HCT116 (cell line): ENCODE data around the gene RWDD1.

ENCODE experiments used
- CEBPB ChIP-seq: IDR thresholded peaks from 2 replicates; pipeline ENCODE4 v1.6.1; 2012; ENCODE audit warnings: low read depth
- CTCF ChIP-seq, 3 experiments: fragments of 200-600 bp in 1 of 3; sonication (generic) in 1 of 3; IDR thresholded peaks in 2 of 3; conservative IDR thresholded peaks in 1 of 3; 2 replicates each; pipeline ENCODE4 v1.5.1; 2012 to 2017; ENCODE audit warnings: low read depth in 2 of 3, low read length in 2 of 3, antibody characterized with exemption in 1 of 3, borderline replicate concordance in 1 of 3, control low read depth in 1 of 3, mild to moderate bottlenecking in 1 of 3, mixed read lengths in 1 of 3, mixed run types in 1 of 3, moderate library complexity in 1 of 3; ENCODE audit not compliant: insufficient read depth in 1 of 3
- EZH2 ChIP-seq: fragments of 200-600 bp; sonication (generic); IDR thresholded peaks from 2 replicates; pipeline ENCODE4 v1.6.1; 2017; ENCODE audit warnings: antibody characterized with exemption, mixed run types
- EZH2phosphoT487 ChIP-seq: fragments of 200-600 bp; IDR thresholded peaks from 2 replicates; pipeline ENCODE4 v1.6.1; 2018; ENCODE audit warnings: antibody characterized with exemption, borderline replicate concordance
- POLR2A ChIP-seq: IDR thresholded peaks from 2 replicates; pipeline ENCODE4 v1.7.0; 2011; ENCODE audit warnings: borderline replicate concordance; ENCODE audit not compliant: insufficient read depth, insufficient read length; ENCODE audit errors: extremely low read depth
- POLR2AphosphoS5 ChIP-seq: IDR thresholded peaks from 2 replicates; pipeline ENCODE4 v1.6.1; 2011; ENCODE audit warnings: mild to moderate bottlenecking, low read depth, low read length, moderate library complexity
- RAD21 ChIP-seq: IDR thresholded peaks from 2 replicates; pipeline ENCODE4 v1.6.1; 2012; ENCODE audit warnings: low read depth, mild to moderate bottlenecking
- REST ChIP-seq: IDR thresholded peaks from 2 replicates; pipeline ENCODE4 v1.6.1; 2012; ENCODE audit warnings: low read depth
- TF ChIP-seq, protein P1 (sequence below): IDR thresholded peaks from 2 replicates; pipeline ENCODE4 v1.6.1; 2012

DNA sequence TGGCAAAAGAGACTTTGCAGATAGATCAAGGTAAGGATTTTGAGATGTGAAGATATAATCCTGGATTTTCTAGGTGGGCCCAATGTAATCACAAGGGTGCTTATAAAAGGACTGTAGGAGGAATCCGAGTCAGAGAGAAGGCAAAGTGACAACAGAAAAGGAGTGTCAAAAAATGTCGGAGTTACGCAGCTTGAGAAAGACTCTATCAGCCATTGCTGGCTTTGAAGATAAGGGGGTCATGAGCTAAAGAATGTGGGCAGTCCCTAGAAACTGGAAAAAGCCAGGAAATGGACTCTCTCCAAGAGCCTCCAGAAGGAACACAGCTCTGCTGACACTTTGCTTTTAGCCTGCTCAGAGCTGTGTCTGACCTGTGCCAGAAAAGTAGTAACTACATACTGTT, 8.7 kb upstream of the RWDD1 start:
- no peak for TF ChIP-seq CTCF (IDR thresholded peaks at IDR 0.05 in 2 of 3, conservative IDR thresholded peaks at IDR 0.05 in 1 of 3; ENCODE audit: borderline replicate concordance in 1 of 3, insufficient read depth in 1 of 3, low read depth in 2 of 3, low read length in 2 of 3)
- TF ChIP-seq, protein P1, sequence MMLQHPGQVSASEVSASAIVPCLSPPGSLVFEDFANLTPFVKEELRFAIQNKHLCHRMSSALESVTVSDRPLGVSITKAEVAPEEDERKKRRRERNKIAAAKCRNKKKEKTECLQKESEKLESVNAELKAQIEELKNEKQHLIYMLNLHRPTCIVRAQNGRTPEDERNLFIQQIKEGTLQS: no peak
- no peak for TF ChIP-seq RAD21
- no peak for TF ChIP-seq POLR2A
- no peak for TF ChIP-seq CEBPB
- TF ChIP-seq POLR2AphosphoS5: no peak
- no peak for TF ChIP-seq EZH2
- TF ChIP-seq REST: no peak
- no peak for TF ChIP-seq EZH2phosphoT487
